ENCODE results near the gene RGS7. TPM values are rescaled to one million over a fixed set of nuclear protein-coding genes. Genes with fewer than 3 reads are reported as not detected.

The RGS7 gene
- total and polyA plus RNA-seq, 10 donors: 0.09 to 1.8 (median 0.72) TPM; not detected in 1

DNA sequence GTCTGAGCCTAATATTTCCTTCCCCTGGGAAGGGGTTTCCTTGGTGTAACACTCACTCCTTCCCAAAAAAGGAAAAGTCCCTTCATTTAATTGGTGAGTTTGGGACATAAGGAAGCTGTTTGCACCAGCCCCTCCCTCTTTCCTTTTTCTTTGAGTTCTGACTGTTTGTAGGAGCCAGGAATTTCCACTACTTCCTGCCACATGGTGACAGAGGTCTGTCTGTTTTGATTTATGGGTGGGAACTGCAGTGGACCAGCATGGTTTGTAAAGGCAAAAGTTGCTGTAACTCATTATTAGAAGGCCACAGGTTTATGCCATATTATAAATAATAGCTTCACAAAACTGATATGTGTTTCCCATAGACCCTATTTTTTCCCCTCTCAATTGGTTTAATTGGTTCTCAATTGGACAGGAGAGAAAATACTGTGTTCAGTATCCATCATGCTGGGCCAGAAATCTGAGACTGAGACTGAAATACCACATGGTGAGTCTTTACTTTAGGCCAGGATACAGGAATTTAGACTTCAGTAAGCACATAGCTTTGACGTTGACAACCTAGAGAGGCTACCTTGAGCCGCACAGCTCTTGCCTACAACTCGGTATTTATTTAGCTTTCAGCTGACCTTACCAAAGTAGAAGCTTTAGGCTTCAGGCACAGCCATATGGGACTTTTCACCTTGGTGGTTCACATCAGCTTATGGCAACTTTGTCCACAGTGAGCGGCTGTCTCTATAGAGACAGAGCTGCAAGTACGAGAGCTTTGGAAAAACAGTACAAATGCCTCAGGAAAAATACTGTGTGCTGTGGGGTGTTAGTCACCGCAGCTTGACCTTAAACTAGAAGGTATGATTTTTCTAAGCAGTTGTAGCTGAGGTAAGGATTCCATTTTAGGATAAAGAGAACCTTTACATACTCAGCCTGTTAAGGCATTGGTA, 40.0 kb upstream of the RGS7 start:
- DNase-seq: no peak
- intact Hi-C loops (cut with DNase I; ENCODE audit: low total_unique reads): no loop called here
- TF ChIP-seq POLR2A (IDR thresholded peaks at IDR 0.05): no peak
- no peak for TF ChIP-seq POLR2AphosphoS5 (IDR thresholded peaks at IDR 0.05)
- TF ChIP-seq, protein P1, sequence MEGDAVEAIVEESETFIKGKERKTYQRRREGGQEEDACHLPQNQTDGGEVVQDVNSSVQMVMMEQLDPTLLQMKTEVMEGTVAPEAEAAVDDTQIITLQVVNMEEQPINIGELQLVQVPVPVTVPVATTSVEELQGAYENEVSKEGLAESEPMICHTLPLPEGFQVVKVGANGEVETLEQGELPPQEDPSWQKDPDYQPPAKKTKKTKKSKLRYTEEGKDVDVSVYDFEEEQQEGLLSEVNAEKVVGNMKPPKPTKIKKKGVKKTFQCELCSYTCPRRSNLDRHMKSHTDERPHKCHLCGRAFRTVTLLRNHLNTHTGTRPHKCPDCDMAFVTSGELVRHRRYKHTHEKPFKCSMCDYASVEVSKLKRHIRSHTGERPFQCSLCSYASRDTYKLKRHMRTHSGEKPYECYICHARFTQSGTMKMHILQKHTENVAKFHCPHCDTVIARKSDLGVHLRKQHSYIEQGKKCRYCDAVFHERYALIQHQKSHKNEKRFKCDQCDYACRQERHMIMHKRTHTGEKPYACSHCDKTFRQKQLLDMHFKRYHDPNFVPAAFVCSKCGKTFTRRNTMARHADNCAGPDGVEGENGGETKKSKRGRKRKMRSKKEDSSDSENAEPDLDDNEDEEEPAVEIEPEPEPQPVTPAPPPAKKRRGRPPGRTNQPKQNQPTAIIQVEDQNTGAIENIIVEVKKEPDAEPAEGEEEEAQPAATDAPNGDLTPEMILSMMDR (IDR thresholded peaks at IDR 0.05 in 8 of 11, conservative IDR thresholded peaks at IDR 0.05 in 3 of 11): no peak

DNA sequence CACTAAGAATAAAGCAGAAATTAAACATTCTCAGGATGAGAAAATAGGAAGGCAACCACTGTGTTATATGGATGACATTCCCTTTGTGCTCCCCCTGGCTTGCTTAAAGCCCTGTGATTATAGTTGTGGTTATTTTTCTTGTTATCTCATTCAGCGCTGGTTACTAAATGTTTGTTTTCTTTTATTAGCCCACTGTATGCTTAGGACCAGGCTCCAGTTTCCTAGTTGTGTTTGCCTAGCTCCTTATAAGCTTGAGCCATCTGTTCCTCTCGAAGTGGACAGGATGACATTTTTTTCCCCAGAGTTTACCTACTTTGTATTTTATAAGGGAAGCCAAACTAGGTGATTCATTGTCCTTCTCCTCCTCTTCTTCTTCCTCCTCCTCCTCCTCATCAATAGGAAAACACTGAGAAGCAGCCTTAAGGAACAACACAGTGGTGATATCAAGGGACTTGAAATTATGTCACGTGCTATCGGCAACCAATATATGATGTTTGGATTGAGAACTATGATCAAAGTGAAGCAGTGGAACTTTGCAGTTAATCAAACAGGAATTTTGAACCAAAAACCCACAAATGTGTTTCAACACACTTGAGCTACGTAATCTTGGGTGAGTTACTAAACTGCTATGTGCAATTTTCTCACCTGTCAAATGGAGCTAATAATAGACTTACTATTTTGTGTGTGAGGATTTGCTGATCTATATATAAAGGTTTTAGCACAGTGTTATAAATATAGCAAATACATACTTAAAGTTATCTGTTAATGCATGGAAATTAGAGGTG, 35.1 kb upstream of the RGS7 start:
- Histone ChIP-seq H3K4me3 (no peak overlapping the region), H3K36me3 (no peaks in the 10 kb centered on the region), H3K27me3 (replicated peaks in 1 of 7) (peaks cover 0 to 5% (median 0%) of the 10 kb centered on the region in 7 donors), H3K9me3 (no peaks in the 10 kb centered on the region), H3K27ac (no peak overlapping the region), H3K4me1 (no peaks in the 10 kb centered on the region)
- TF ChIP-seq, protein P1 (IDR thresholded peaks at IDR 0.05 in 8 of 11, conservative IDR thresholded peaks at IDR 0.05 in 3 of 11): no peak
- no peak for TF ChIP-seq POLR2A (IDR thresholded peaks at IDR 0.05)
- no peak for TF ChIP-seq POLR2AphosphoS5 (IDR thresholded peaks at IDR 0.05)
- WGBS, 5 donors: 50 to 68% (median 63%) methylated on average over 5 of the region's 5 CpGs
- intact Hi-C loops (cut with DNase I; ENCODE audit: low total_unique reads): no loop called here
- no peak for DNase-seq

More for the DNA sequence above, 40.0 kb upstream of the RGS7 start:
- Histone ChIP-seq H3K36me3 (no peaks in the 10 kb centered on the region), H3K9me3 (no peaks in the 10 kb centered on the region), H3K4me1 (no peaks in the 10 kb centered on the region), H3K27me3 (replicated peaks in 1 of 7) (no peaks in the 10 kb centered on the region), H3K4me3 (no peak overlapping the region), H3K27ac (no peak overlapping the region)
- 66 to 79% (median 70%) methylated on average over 6 of the region's 6 CpGs for WGBS, 5 donors

DNA sequence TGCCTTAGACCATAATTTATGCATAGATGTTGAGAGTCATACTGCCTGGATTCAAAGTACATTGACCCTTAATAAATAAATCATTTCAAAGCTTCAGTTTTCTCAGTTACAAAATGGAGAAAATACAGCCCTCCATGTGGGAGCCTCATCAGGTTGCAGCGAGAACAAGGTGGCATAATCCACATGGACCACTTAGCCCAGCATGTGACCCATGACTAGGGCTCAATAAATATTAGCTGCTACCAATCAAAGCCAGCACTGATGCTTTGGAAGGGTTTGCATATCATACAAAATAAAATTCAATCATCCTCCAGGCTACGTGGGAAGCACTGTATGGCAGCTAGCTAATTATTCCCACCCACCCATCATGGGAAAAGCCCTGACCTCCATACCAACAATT, 33.5 kb upstream of the RGS7 start:
- H3K4me1 ChIP-seq: no peaks in the 10 kb centered on the region
- H3K27ac ChIP-seq: no peak overlapping the region
- peaks cover 0 to 5% (median 0%) of the 10 kb centered on the region in 7 donors for H3K27me3 ChIP-seq (replicated peaks in 1 of 7)
- TF ChIP-seq POLR2A (IDR thresholded peaks at IDR 0.05) (no peak), POLR2AphosphoS5 (IDR thresholded peaks at IDR 0.05) (no peak)
- TF ChIP-seq, protein P1 (IDR thresholded peaks at IDR 0.05 in 8 of 11, conservative IDR thresholded peaks at IDR 0.05 in 3 of 11): no peak
- DNase-seq: no peak
- no peaks in the 10 kb centered on the region for H3K36me3 ChIP-seq
- no peaks in the 10 kb centered on the region for H3K9me3 ChIP-seq
- 59 to 87% (median 69%) methylated on average over 2 of the region's 2 CpGs for WGBS, 5 donors
- intact Hi-C loops (cut with DNase I; ENCODE audit: low total_unique reads): no loop called here
- H3K4me3 ChIP-seq: no peak overlapping the region

DNA sequence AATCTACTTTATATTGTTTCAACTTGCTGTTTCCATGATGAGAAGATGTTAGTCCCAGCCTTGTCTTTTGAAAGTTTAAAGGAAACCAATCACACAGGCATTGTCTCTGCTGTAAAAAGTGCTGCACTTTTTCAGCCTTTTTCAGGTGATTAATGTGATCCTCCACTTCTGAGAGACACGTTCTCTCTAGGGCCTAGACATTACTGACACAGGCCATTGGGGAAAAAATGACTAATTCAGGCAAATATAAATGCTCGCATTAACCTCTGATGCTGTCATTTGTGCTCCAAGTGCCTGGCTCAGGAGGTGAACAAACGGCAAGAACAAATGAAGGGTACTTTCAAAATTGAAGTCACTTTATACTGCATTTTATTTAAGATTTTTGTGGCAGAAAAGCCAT, 32.4 kb upstream of the RGS7 start:
- DNase-seq: no peak
- 52 to 69% (median 65%) methylated on average over 3 of the region's 3 CpGs for WGBS, 5 donors
- no peaks in the 10 kb centered on the region for H3K9me3 ChIP-seq
- peaks cover 0 to 5% (median 0%) of the 10 kb centered on the region in 7 donors for H3K27me3 ChIP-seq (replicated peaks in 1 of 7)
- no peaks in the 10 kb centered on the region for H3K36me3 ChIP-seq
- TF ChIP-seq, protein P1 (IDR thresholded peaks at IDR 0.05 in 8 of 11, conservative IDR thresholded peaks at IDR 0.05 in 3 of 11): no peak
- TF ChIP-seq POLR2AphosphoS5 (IDR thresholded peaks at IDR 0.05): no peak
- no peak for TF ChIP-seq POLR2A (IDR thresholded peaks at IDR 0.05)
- no peak overlapping the region for H3K4me3 ChIP-seq
- H3K27ac ChIP-seq: no peak overlapping the region
- H3K4me1 ChIP-seq: no peaks in the 10 kb centered on the region
- intact Hi-C loops (cut with DNase I; ENCODE audit: low total_unique reads): no loop called here
